IMR-90 (cell line): Measurements from ENCODE around the gene LDLRAD3. TPM values are rescaled to one million over a fixed set of nuclear protein-coding genes. Genes with fewer than 3 reads are reported as not detected.

Experiments
- ATAC-seq: fragments of 200-7000 bp; cut with Tn5 transposase; 2 replicates; pipeline ENCODE4 v1.9.1; 2020; ENCODE audit warnings: low read depth, mild to moderate bottlenecking, moderate library complexity
- BruUV-seq: library from RNA; stranded (reverse); fragments of 400-500 nt; replicated peaks from 2 replicates; lab custom pipeline; 2021; lab: Mats Ljungman, UMichigan
- CTCF ChIA-PET: fragments of 300-600 bp; formaldehyde crosslinking; extraction: SDS; loops from one replicate; lab custom pipeline; 2021; ENCODE audit warnings: antibody characterized with exemption; lab: Yijun Ruan, JAX
- POLR2A ChIA-PET: fragments of 300-600 bp; sonication (Branson Sonifier 250); formaldehyde crosslinking; loops from one replicate; lab custom pipeline; 2022; ENCODE audit warnings: antibody characterized with exemption; ENCODE audit not compliant: unreplicated experiment; lab: Charles Lee
- DNase-seq: peaks from one replicate; pipeline ENCODE4 v3.0.0; 2013
- H2AFZ ChIP-seq: replicated peaks from 2 replicates; pipeline ENCODE3; 2013; ENCODE audit warnings: low read length, mild to moderate bottlenecking; ENCODE audit not compliant: poor library complexity
- H2AK5ac ChIP-seq: 2 replicates; pipeline ENCODE4 v1.6.1; 2013; ENCODE audit warnings: low read depth, low read length, inconsistent platforms
- H2AK9ac ChIP-seq: replicated peaks from 2 replicates; pipeline ENCODE3; 2013; ENCODE audit warnings: mild to moderate bottlenecking, low read depth, low read length, moderate library complexity; ENCODE audit not compliant: poor library complexity
- H2BK120ac ChIP-seq: 2 replicates; pipeline ENCODE4 v1.6.1; 2013; ENCODE audit warnings: low read depth, low read length, inconsistent platforms
- H2BK15ac ChIP-seq: 3 replicates; pipeline ENCODE4 v1.6.1; 2013; ENCODE audit warnings: low read depth, low read length, inconsistent platforms
- H2BK20ac ChIP-seq: 2 replicates; pipeline ENCODE4 v1.6.1; 2013; ENCODE audit warnings: low read depth, mild to moderate bottlenecking, inconsistent platforms, low read length, moderate library complexity
- H2BK5ac ChIP-seq: 2 replicates; pipeline ENCODE4 v1.6.1; 2013; ENCODE audit warnings: mild to moderate bottlenecking, low read depth, low read length, inconsistent platforms; ENCODE audit not compliant: poor library complexity, severe bottlenecking
- H3K14ac ChIP-seq: replicated peaks from 2 replicates; pipeline ENCODE4 v1.6.1; 2013; ENCODE audit warnings: low read depth, low read length, inconsistent platforms
- H3K18ac ChIP-seq: 2 replicates; pipeline ENCODE4 v1.6.1; 2013; ENCODE audit warnings: low read depth, low read length, control low read depth
- H3K23ac ChIP-seq: 2 replicates; pipeline ENCODE4 v1.6.1; 2013; ENCODE audit warnings: low read depth, low read length, inconsistent platforms
- H3K27ac ChIP-seq: 2 replicates; pipeline ENCODE4 v1.5.1; 2013; ENCODE audit warnings: mild to moderate bottlenecking, control low read depth, low read length; ENCODE audit not compliant: insufficient read depth
- H3K27me3 ChIP-seq: 2 replicates; pipeline ENCODE4 v1.6.1; 2013; ENCODE audit warnings: low read length; ENCODE audit not compliant: control insufficient read depth, insufficient read depth
- H3K36me3 ChIP-seq: 2 replicates; pipeline ENCODE4 v1.6.1; 2013; ENCODE audit warnings: low read length, mixed read lengths; ENCODE audit not compliant: control insufficient read depth, insufficient read depth
- H3K4ac ChIP-seq: 2 replicates; pipeline ENCODE4 v1.6.1; 2013; ENCODE audit warnings: low read depth, low read length, inconsistent platforms
- H3K4me1 ChIP-seq: 2 replicates; pipeline ENCODE4 v1.6.1; 2013; ENCODE audit warnings: low read length, mixed read lengths; ENCODE audit not compliant: control insufficient read depth, insufficient read depth
- H3K4me2 ChIP-seq: 2 replicates; pipeline ENCODE4 v1.6.1; 2013; ENCODE audit warnings: low read depth, mild to moderate bottlenecking, control low read depth, low read length, moderate library complexity
- H3K4me3 ChIP-seq: 2 replicates; pipeline ENCODE4 v1.5.1; 2013; ENCODE audit warnings: low read depth, mild to moderate bottlenecking, control low read depth, low read length, moderate library complexity; ENCODE audit not compliant: insufficient read depth
- H3K56ac ChIP-seq: 2 replicates; pipeline ENCODE4 v1.6.1; 2013; ENCODE audit warnings: low read length, inconsistent platforms; ENCODE audit not compliant: insufficient read depth; ENCODE audit errors: extremely low read depth
- H3K79me1 ChIP-seq, 2 experiments: 2 replicates each; pipeline ENCODE4 v1.6.1; 2013; ENCODE audit warnings: low read length in 2 of 2, inconsistent platforms in 1 of 2, low read depth in 1 of 2
- H3K9ac ChIP-seq: 2 replicates; pipeline ENCODE4 v1.6.1; 2013; ENCODE audit warnings: low read depth, low read length, control low read depth
- H3K9me1 ChIP-seq: 2 replicates; pipeline ENCODE4 v1.6.1; 2013; ENCODE audit warnings: low read length, inconsistent platforms; ENCODE audit not compliant: insufficient read depth
- H3K9me3 ChIP-seq: 2 replicates; pipeline ENCODE4 v1.6.1; 2013; ENCODE audit warnings: low read length; ENCODE audit not compliant: control insufficient read depth, insufficient read depth
- H4K20me1 ChIP-seq: 2 replicates; pipeline ENCODE4 v1.6.1; 2013; ENCODE audit warnings: low read length, inconsistent platforms; ENCODE audit not compliant: insufficient read depth
- H4K5ac ChIP-seq: 2 replicates; pipeline ENCODE4 v1.6.1; 2013; ENCODE audit warnings: mild to moderate bottlenecking, low read depth, low read length, control low read depth
- H4K8ac ChIP-seq, 2 experiments: 2 replicates each; pipeline ENCODE4 v1.6.1; 2013; ENCODE audit warnings: low read depth in 2 of 2, low read length in 2 of 2, control low read depth in 1 of 2, inconsistent platforms in 1 of 2
- H4K91ac ChIP-seq: 2 replicates; pipeline ENCODE4 v1.6.1; 2013; ENCODE audit warnings: low read depth, low read length, inconsistent platforms; ENCODE audit not compliant: insufficient read depth
- ELK1 ChIP-seq: fragments of 150-350 bp; IDR thresholded peaks from 2 replicates; pipeline ENCODE4 v1.6.1; 2016; ENCODE audit warnings: low read depth, mild to moderate bottlenecking, low read length, moderate library complexity, borderline replicate concordance
- NFE2L2 ChIP-seq: fragments of 150-350 bp; IDR thresholded peaks from 2 replicates; pipeline ENCODE4 v1.6.1; 2016; ENCODE audit warnings: low read depth, mild to moderate bottlenecking, low read length
- POLR2A ChIP-seq: IDR thresholded peaks from 2 replicates; pipeline ENCODE4 v1.6.1; 2012; ENCODE audit warnings: mild to moderate bottlenecking, low read depth, low read length
- RAD21 ChIP-seq: IDR thresholded peaks from 2 replicates; pipeline ENCODE4 v1.6.1; 2012; ENCODE audit warnings: low read length, improper control_type of control experiment
- RFX5 ChIP-seq: IDR thresholded peaks from 2 replicates; pipeline ENCODE4 v1.8.0; 2012; ENCODE audit warnings: low read depth, mild to moderate bottlenecking, low read length, moderate library complexity
- USF2 ChIP-seq: fragments of 150-350 bp; IDR thresholded peaks from 2 replicates; pipeline ENCODE4 v1.6.1; 2017; ENCODE audit warnings: mild to moderate bottlenecking, antibody characterized with exemption, low read length, low read depth
- WGBS, 2 experiments: methylation state at CpG; one replicate each; pipeline versions ENCODE4 v1.1.5 to v1.1.7; 2013; ENCODE audit warnings: missing lambda C conversion rate in 2 of 2; ENCODE audit not compliant: insufficient read length in 1 of 2; ENCODE audit errors: extremely low coverage in 2 of 2; 5-methylcytosine and 5-hydroxymethylcytosine counted together
- dilution Hi-C: fragments of 300-500 bp; cut with HindIII; formaldehyde crosslinking; loops from one replicate; pipeline ENCODE4 v1.14.3; 2018; ENCODE audit warnings: low sequenced_read_pairs; ENCODE audit not compliant: unreplicated experiment
- in situ Hi-C: fragments of 300-500 bp; cut with MboI; formaldehyde crosslinking; loops from 3 replicates; pipeline ENCODE4 v1.14.3; 2019; ENCODE audit warnings: low sequenced_read_pairs, inconsistent platforms, mixed read lengths
- intact Hi-C: fragments of 100-400 bp; cut with micrococcal nuclease; formaldehyde crosslinking; loops from 2 replicates; pipeline ENCODE4 v1.10.0; 2022
- polyA plus RNA-seq, 3 experiments: library from polyadenylated mRNA; depleted of rRNA; stranded (reverse); fragments of >200 nt; gene quantifications; 2 replicates each; pipeline ENCODE4 v1.2.3, GENCODE V29; 2012; ENCODE audit warnings: low replicate concordance in 1 of 3
- total RNA-seq: library from RNA; depleted of rRNA; stranded (reverse); fragments of >200 nt; gene quantifications from 2 replicates; pipeline ENCODE4 v1.2.3, GENCODE V29; 2012

LDLRAD3 gene
- total and polyA plus RNA-seq, 2 of the 4 experiments (the other 2 are of a cell fraction) = 2.7 to 6.4 TPM

DNA sequence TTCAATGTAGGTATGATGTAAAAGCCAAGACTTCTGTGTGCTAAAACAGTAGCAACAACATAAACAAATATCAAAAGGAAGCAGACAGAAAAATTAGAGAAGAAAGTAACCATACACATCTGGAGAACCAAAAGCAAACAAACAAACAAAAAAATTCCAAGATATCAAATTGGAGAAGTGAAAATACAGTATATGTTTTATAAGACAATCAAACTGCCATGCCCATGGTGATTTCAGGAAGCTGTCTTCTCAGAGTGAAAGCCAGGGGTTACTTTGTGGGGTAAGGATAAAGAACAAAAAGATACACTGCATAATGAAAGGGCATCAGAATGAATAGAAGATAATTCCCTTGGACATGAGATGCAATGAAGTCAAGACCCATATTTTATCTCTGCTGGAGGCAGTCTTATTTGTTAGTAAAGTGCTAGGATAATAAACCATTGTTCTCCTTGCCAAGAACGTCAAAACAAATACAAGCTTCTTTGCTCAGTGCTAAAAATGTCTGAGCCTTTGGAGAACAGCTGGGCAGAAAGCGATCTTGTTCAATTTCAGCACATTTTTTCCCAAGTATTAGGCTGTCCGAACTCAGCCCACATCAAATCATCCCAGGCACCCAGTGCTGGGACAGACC lies 38.1 kb upstream of the LDLRAD3 start:
- Histone ChIP-seq H2BK20ac (no peak overlapping the region), H3K14ac (no peak overlapping the region), H3K79me1 (no peaks in the 10 kb centered on the region), H3K56ac (no peak overlapping the region), H2AK5ac (no peak overlapping the region), H3K27me3 (peaks cover 2% of the 10 kb centered on the region), H3K9me3 (0 out of 2 replicates have a peak, but pooled peaks cover 3% of the 10 kb centered on the region), H2AK9ac (no peak overlapping the region), H3K9ac (no peak overlapping the region), H3K4ac (no peak overlapping the region), H3K23ac (no peak overlapping the region), H3K4me2 (no peak overlapping the region), H3K4me1 (no peaks in the 10 kb centered on the region), H2BK15ac (no peak overlapping the region), H2BK5ac (no peak overlapping the region), H3K36me3 (no peaks in the 10 kb centered on the region), H3K27ac (no peak overlapping the region), H4K5ac (no peak overlapping the region), H2AFZ (no peak overlapping the region), H3K18ac (no peak overlapping the region), H4K8ac (no peak overlapping the region), H3K9me1 (no peaks in the 10 kb centered on the region), H3K4me3 (no peak overlapping the region), H4K20me1 (no peaks in the 10 kb centered on the region), H4K91ac (no peak overlapping the region), H2BK120ac (no peak overlapping the region)
- POLR2A ChIA-PET = no interaction called here
- ATAC-seq (no peak), DNase-seq (peak; percentile 4)
- CTCF ChIA-PET = no interaction called here
- 13% methylated on average over 3 of the region's 3 CpGs; no CpG with 5 or more reads in 1 of the 2 experiments for WGBS, 2 experiments
- no TSS peak for BruUV-seq
- intact Hi-C loops = no loop called here
- TF ChIP-seq RFX5 (no peak), ELK1 (no peak), RAD21 (no peak), USF2 (no peak), NFE2L2 (no peak), POLR2A (no peak)
- in situ Hi-C loops = no loop called here
- dilution Hi-C loops = no loop called here
